B cell (primary cell): ENCODE results near the gene FA2H. TPM values are rescaled to one million over a fixed set of nuclear protein-coding genes. Genes with fewer than 3 reads are reported as not detected.

Source experiments
- ATAC-seq: fragments of 200-7000 bp; cut with Tn5 transposase; one replicate; pipeline ENCODE4 v1.10.0; 2021; ENCODE audit warnings: low read depth, mild to moderate bottlenecking, moderate number of reproducible peaks, moderate library complexity
- CTCF ChIA-PET: fragments of 350-600 bp; sonication (Branson Sonifier 250); formaldehyde crosslinking; loops from one replicate; lab custom pipeline; 2021; ENCODE audit warnings: antibody characterized with exemption, inconsistent platforms; lab: Charles Lee
- POLR2A ChIA-PET: fragments of 350-600 bp; sonication (Branson Sonifier 250); formaldehyde crosslinking; loops from one replicate; lab custom pipeline; 2021; ENCODE audit warnings: antibody characterized with exemption; lab: Charles Lee
- DNase-seq: peaks from one replicate; pipeline ENCODE4 v3.0.0; 2013
- H2AFZ ChIP-seq: 2 replicates; pipeline ENCODE4 v1.6.1; 2012; ENCODE audit warnings: mild to moderate bottlenecking, low read depth, low read length; ENCODE audit not compliant: insufficient read depth, poor library complexity, severe bottlenecking
- H3K27ac ChIP-seq, 2 donors: 1 replicate in 1 of 2; 2 replicates in 1 of 2; pipeline ENCODE4 v1.5.1; 2012 to 2013; ENCODE audit warnings: low read length in 2 of 2, mild to moderate bottlenecking in 2 of 2, moderate library complexity in 1 of 2
- H3K27me3 ChIP-seq, 4 experiments: fragments of 200-600 bp in 1 of 4; sonication (generic) in 1 of 4; replicated peaks in 1 of 4; 1 replicate in 2 of 4; 2 replicates in 2 of 4; pipeline versions ENCODE4 v1.6.1 to v1.7.0; 2013 to 2016; ENCODE audit warnings: low read length in 3 of 4, mild to moderate bottlenecking in 2 of 4, mixed read lengths in 1 of 4, moderate library complexity in 1 of 4; ENCODE audit not compliant: insufficient read depth in 4 of 4, control insufficient read depth in 3 of 4; ENCODE audit errors: control extremely low read depth in 1 of 4
- H3K36me3 ChIP-seq, 2 experiments: replicated peaks in 1 of 2; 1 replicate in 1 of 2; 2 replicates in 1 of 2; pipeline versions ENCODE4 v1.6.1 to v1.7.1; 2013; ENCODE audit warnings: low read length in 1 of 2; ENCODE audit not compliant: insufficient read depth in 2 of 2, control insufficient read depth in 1 of 2; ENCODE audit errors: control extremely low read depth in 1 of 2, extremely low read depth in 1 of 2
- H3K4me1 ChIP-seq, 2 donors: fragments of 200-600 bp in 1 of 2; sonication (generic) in 1 of 2; 1 replicate in 1 of 2; 2 replicates in 1 of 2; pipeline versions ENCODE4 v1.5.1 to v1.6.1; 2013 to 2017; ENCODE audit warnings: low read length in 2 of 2; ENCODE audit not compliant: control insufficient read depth in 2 of 2, insufficient read depth in 2 of 2
- H3K4me2 ChIP-seq: replicated peaks from 2 replicates; pipeline ENCODE3; 2012; ENCODE audit warnings: mild to moderate bottlenecking, low read depth, low read length; ENCODE audit not compliant: poor library complexity, severe bottlenecking
- H3K4me3 ChIP-seq, 5 experiments: fragments of 200-600 bp in 1 of 5; sonication (generic) in 1 of 5; 1 replicate in 3 of 5; 2 replicates in 2 of 5; pipeline versions ENCODE4 v1.5.1 to v1.7.0; 2011 to 2016; ENCODE audit warnings: low read length in 4 of 5, mild to moderate bottlenecking in 4 of 5, low read depth in 2 of 5, control low read depth in 1 of 5, moderate library complexity in 1 of 5; ENCODE audit not compliant: insufficient read depth in 1 of 5; ENCODE audit errors: control extremely low read depth in 1 of 5, extremely low read depth in 1 of 5
- H3K79me2 ChIP-seq: fragments of 200-600 bp; sonication (generic); one replicate; pipeline ENCODE4 v1.6.0; 2016; ENCODE audit warnings: low read length; ENCODE audit not compliant: control insufficient read depth, insufficient read depth
- H3K9ac ChIP-seq: fragments of 200-600 bp; sonication (generic); 2 replicates; pipeline ENCODE4 v1.6.1; 2017; ENCODE audit warnings: mild to moderate bottlenecking, low read length, moderate library complexity
- H3K9me3 ChIP-seq, 3 donors: one replicate each; pipeline versions ENCODE4 v1.6.1 to v1.7.1; 2013; ENCODE audit warnings: low read length in 2 of 3; ENCODE audit not compliant: control insufficient read depth in 2 of 3, insufficient read depth in 1 of 3; ENCODE audit errors: control extremely low read depth in 1 of 3
- H4K20me1 ChIP-seq: 2 replicates; pipeline ENCODE4 v1.6.0; 2012; ENCODE audit warnings: mild to moderate bottlenecking, low read length; ENCODE audit not compliant: insufficient read depth, control insufficient read depth, poor library complexity, severe bottlenecking
- H3K27ac Mint-ChIP-seq: one replicate; pipeline ENCODE4 v1.8.0; 2021; ENCODE audit warnings: mixed read lengths
- H3K27me3 Mint-ChIP-seq: one replicate; pipeline ENCODE4 v1.8.0; 2021; ENCODE audit warnings: mixed read lengths
- H3K4me1 Mint-ChIP-seq: one replicate; pipeline ENCODE4 v1.8.0; 2021; ENCODE audit warnings: mixed read lengths
- H3K4me3 Mint-ChIP-seq: one replicate; pipeline ENCODE4 v1.8.0; 2021; ENCODE audit warnings: mixed read lengths
- H3K9me3 Mint-ChIP-seq: one replicate; pipeline ENCODE4 v1.8.0; 2022; ENCODE audit warnings: mixed read lengths; ENCODE audit not compliant: insufficient read depth
- EZH2 ChIP-seq: IDR thresholded peaks from 2 replicates; pipeline ENCODE4 v1.6.1; 2012; ENCODE audit warnings: borderline replicate concordance, low read depth, mild to moderate bottlenecking, moderate library complexity, low read length; ENCODE audit not compliant: insufficient read depth, poor library complexity, severe bottlenecking
- WGBS: methylation state at CpG from one replicate; pipeline ENCODE4 v1.1.5; 2013; ENCODE audit warnings: missing lambda C conversion rate; ENCODE audit not compliant: insufficient coverage; 5-methylcytosine and 5-hydroxymethylcytosine counted together
- intact Hi-C: fragments of 100-400 bp; cut with micrococcal nuclease; formaldehyde crosslinking; loops from one replicate; pipeline ENCODE4 v1.10.0; 2022
- polyA plus RNA-seq: library from polyadenylated mRNA; depleted of rRNA; stranded (reverse); fragments of >200 nt; gene quantifications from 2 replicates; pipeline ENCODE4 v1.2.3, GENCODE V29; 2012
- total RNA-seq, 2 donors: library from RNA; stranded (reverse); fragments of 120-200 nt in 1 of 2; gene quantifications; 1 replicate in 1 of 2; 2 replicates in 1 of 2; pipeline versions ENCODE4 v1.2.3 to v1.2.4, GENCODE V29; 2013 to 2022
- TF ChIP-seq, protein P1 (sequence below): fragments of 200-600 bp; IDR thresholded peaks from one replicate; pipeline ENCODE4 v1.8.0; 2022; ENCODE audit warnings: antibody characterized with exemption, mild to moderate bottlenecking

The FA2H gene
- total and polyA plus RNA-seq, 2 donors (not counting 1 experiment from before 2014, with no cell fraction given), result 1.0 to 3.6 TPM

DNA sequence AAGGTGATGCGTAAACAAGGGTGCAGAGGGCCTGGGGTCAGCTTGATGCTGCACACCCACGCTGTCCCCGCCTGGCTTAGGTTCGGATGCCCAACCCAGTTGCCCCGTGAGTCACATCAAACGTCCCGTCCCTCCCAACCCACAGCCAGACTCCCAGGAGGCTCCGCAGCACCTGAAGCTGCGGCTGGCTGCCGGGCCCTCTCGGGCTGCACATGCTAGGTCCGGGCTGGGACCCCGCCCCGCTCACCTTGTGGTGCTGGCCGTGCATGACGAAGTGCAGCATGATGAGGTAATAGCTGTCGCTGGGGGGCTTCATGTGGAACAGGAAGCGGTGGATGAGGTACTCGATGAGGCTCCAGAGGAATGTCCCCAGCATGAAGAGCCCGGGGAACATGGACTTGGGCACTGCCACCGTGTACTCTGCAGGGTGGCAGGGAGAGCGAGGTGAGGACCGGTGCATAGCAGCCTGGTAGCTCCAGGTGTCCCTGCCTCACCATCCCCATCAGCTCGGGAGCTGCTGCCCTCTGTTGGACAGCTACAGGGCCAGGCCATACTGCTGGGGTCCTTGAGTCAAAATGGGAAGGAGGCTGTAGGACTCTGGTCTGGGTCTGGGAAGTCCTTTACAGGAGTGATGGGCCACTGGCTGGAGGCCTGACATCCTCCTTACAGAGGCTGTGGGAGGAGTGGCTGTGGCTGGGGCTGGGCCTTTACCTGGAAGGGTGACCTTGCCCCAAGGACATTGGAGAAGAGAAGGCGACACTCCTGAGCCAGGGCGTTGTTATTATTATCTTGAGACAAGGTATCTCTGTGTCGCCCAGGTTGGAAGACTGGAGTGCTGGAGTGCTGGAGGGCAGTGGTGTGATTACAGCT is 55.6 kb downstream of the FA2H start:
- Histone ChIP-seq H3K36me3 (no peaks in the 10 kb centered on the region), H3K4me1 (no peaks in the 10 kb centered on the region), H3K27me3 (no peaks in the 10 kb centered on the region), H3K9ac (no peak overlapping the region), H4K20me1 (no peaks in the 10 kb centered on the region), H3K9me3 (no peaks in the 10 kb centered on the region), H3K79me2 (no peaks in the 10 kb centered on the region), H2AFZ (no peak overlapping the region), H3K4me3 (no peak overlapping the region), H3K27ac (no peak overlapping the region), H3K4me2 (no peak overlapping the region)
- Mint-ChIP-seq H3K27me3 (peaks cover 3% of the 10 kb centered on the region), H3K9me3 (no peaks in the 10 kb centered on the region), H3K4me1 (peaks cover 4% of the 10 kb centered on the region), H3K4me3 (no peak overlapping the region), H3K27ac (no peak overlapping the region)
- no peak for DNase-seq
- ATAC-seq, result no peak
- WGBS, result 90% methylated on average over 22 of the region's 27 CpGs
- ChIA-PET CTCF (interaction anchor here (1.2 kb wide), 1 partner anchor 143 kb away, joined by 3 read pairs; no protein-coding TSS in a partner anchor), POLR2A (no interaction called here)
- TF ChIP-seq EZH2, result no peak
- TF ChIP-seq, protein P1, sequence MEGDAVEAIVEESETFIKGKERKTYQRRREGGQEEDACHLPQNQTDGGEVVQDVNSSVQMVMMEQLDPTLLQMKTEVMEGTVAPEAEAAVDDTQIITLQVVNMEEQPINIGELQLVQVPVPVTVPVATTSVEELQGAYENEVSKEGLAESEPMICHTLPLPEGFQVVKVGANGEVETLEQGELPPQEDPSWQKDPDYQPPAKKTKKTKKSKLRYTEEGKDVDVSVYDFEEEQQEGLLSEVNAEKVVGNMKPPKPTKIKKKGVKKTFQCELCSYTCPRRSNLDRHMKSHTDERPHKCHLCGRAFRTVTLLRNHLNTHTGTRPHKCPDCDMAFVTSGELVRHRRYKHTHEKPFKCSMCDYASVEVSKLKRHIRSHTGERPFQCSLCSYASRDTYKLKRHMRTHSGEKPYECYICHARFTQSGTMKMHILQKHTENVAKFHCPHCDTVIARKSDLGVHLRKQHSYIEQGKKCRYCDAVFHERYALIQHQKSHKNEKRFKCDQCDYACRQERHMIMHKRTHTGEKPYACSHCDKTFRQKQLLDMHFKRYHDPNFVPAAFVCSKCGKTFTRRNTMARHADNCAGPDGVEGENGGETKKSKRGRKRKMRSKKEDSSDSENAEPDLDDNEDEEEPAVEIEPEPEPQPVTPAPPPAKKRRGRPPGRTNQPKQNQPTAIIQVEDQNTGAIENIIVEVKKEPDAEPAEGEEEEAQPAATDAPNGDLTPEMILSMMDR, result no peak
- intact Hi-C loops, result no loop called here

DNA sequence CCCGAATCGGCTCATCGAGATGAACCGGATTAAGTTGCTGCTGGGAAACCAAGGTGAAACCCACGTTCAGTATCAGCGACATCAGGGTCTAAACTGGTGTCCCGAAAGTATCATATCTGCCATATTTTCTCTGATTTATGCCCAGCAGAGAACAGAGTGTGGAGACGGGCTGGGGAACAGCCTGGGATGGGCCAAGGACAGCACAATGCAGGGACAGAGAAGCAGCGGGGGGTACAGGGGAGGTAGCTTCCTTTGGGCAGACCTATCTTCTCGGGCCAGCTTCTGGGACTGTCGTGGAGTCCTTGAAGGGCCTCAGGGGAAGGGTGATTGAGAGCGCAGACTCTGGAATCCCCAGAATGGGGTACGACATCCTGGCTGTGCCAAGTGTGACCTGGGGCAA is 56.5 kb downstream of the FA2H start:
- no peak overlapping the region for H3K27ac ChIP-seq
- intact Hi-C loops, result no loop called here
- ChIA-PET POLR2A (no interaction called here), CTCF (no interaction called here)
- H3K4me3 ChIP-seq, result no peak overlapping the region
- no peak overlapping the region for H3K4me2 ChIP-seq
- H3K79me2 ChIP-seq, result no peaks in the 10 kb centered on the region
- no peaks in the 10 kb centered on the region for H3K27me3 Mint-ChIP-seq
- no peak overlapping the region for H3K9ac ChIP-seq
- TF ChIP-seq, protein P1, result no peak
- TF ChIP-seq EZH2, result no peak
- H3K4me1 Mint-ChIP-seq, result peaks cover 4% of the 10 kb centered on the region
- DNase-seq, result no peak
- no peak overlapping the region for H3K27ac Mint-ChIP-seq
- 91% methylated on average over 13 of the region's 13 CpGs for WGBS
- H4K20me1 ChIP-seq, result no peaks in the 10 kb centered on the region
- no peaks in the 10 kb centered on the region for H3K9me3 ChIP-seq
- no peak overlapping the region for H2AFZ ChIP-seq
- no peaks in the 10 kb centered on the region for H3K36me3 ChIP-seq
- H3K4me3 Mint-ChIP-seq, result no peak overlapping the region
- H3K9me3 Mint-ChIP-seq, result no peaks in the 10 kb centered on the region
- no peak for ATAC-seq
- no peaks in the 10 kb centered on the region for H3K4me1 ChIP-seq
- H3K27me3 ChIP-seq, result no peaks in the 10 kb centered on the region
